HL-60 (cell line): ENCODE data around the gene KRTAP5-6.

Experiments
- SPI1 ChIP-seq: IDR thresholded peaks from 2 replicates; pipeline ENCODE4 v1.6.1; 2012; ENCODE audit warnings: low read depth, mild to moderate bottlenecking, borderline replicate concordance
- TF ChIP-seq, protein P1 (sequence below): IDR thresholded peaks from 2 replicates; pipeline ENCODE4 v1.6.1; 2012; ENCODE audit warnings: low read depth; ENCODE audit not compliant: insufficient replicate concordance
- TF ChIP-seq, protein P2 (sequence below): IDR thresholded peaks from one replicate; pipeline ENCODE4 v1.5.1; 2011; ENCODE audit warnings: low read length, control low read depth, inconsistent platforms; ENCODE audit not compliant: insufficient read depth

DNA sequence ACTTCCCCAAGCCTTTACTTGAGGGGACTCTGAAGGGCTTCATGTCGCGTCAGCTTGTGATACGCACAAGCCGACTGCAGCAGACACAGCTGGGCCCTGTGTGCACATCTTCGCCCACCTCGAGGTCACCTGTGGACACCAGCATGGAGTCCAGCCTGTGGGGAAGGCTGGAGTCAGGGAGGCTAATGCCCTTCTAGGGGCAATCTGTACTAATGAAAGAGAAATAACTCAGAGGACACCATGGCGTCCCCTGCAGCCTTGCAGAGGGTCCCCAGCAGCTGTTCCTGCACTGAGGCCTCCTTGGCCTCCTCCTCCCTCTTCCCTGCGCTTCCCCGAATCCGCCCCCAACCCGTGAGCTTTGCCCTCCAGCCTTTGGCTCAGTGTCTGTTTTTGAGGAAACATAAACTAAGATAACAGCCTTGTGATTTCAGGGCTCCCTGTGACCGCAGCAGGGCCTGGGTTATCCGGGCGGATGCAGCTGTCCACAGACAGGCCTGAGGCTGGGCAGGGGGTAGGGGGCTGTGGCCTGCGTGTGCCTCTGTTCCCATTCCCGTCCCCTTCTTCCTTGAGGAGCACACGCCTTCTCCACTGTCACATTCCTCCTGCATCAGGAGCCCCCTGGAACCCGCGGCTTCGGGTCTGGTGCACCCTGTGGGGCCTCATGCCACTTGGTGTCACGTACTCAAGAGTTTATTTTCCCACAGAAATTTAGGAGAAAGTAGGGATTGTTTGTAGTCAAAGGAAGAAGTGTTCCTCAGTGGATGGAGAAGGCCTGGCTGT, 42.4 kb upstream of the KRTAP5-6 start:
- TF ChIP-seq, protein P1, sequence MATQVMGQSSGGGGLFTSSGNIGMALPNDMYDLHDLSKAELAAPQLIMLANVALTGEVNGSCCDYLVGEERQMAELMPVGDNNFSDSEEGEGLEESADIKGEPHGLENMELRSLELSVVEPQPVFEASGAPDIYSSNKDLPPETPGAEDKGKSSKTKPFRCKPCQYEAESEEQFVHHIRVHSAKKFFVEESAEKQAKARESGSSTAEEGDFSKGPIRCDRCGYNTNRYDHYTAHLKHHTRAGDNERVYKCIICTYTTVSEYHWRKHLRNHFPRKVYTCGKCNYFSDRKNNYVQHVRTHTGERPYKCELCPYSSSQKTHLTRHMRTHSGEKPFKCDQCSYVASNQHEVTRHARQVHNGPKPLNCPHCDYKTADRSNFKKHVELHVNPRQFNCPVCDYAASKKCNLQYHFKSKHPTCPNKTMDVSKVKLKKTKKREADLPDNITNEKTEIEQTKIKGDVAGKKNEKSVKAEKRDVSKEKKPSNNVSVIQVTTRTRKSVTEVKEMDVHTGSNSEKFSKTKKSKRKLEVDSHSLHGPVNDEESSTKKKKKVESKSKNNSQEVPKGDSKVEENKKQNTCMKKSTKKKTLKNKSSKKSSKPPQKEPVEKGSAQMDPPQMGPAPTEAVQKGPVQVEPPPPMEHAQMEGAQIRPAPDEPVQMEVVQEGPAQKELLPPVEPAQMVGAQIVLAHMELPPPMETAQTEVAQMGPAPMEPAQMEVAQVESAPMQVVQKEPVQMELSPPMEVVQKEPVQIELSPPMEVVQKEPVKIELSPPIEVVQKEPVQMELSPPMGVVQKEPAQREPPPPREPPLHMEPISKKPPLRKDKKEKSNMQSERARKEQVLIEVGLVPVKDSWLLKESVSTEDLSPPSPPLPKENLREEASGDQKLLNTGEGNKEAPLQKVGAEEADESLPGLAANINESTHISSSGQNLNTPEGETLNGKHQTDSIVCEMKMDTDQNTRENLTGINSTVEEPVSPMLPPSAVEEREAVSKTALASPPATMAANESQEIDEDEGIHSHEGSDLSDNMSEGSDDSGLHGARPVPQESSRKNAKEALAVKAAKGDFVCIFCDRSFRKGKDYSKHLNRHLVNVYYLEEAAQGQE, result no peak
- TF ChIP-seq, protein P2, sequence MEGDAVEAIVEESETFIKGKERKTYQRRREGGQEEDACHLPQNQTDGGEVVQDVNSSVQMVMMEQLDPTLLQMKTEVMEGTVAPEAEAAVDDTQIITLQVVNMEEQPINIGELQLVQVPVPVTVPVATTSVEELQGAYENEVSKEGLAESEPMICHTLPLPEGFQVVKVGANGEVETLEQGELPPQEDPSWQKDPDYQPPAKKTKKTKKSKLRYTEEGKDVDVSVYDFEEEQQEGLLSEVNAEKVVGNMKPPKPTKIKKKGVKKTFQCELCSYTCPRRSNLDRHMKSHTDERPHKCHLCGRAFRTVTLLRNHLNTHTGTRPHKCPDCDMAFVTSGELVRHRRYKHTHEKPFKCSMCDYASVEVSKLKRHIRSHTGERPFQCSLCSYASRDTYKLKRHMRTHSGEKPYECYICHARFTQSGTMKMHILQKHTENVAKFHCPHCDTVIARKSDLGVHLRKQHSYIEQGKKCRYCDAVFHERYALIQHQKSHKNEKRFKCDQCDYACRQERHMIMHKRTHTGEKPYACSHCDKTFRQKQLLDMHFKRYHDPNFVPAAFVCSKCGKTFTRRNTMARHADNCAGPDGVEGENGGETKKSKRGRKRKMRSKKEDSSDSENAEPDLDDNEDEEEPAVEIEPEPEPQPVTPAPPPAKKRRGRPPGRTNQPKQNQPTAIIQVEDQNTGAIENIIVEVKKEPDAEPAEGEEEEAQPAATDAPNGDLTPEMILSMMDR, result no peak
- no peak for TF ChIP-seq SPI1
